K562 (cell line): ENCODE results near the gene GABRB1. TPM values are rescaled to one million over a fixed set of nuclear protein-coding genes. Genes with fewer than 3 reads are reported as not detected.

Experiments
- ATAC-seq: fragments of 200-7000 bp; cut with Tn5 transposase; 3 replicates; pipeline ENCODE4 v1.9.1; 2020; ENCODE audit warnings: moderate library complexity
- BruUV-seq: library from RNA; stranded (reverse); fragments of 400-500 nt; replicated peaks from 2 replicates; lab custom pipeline; 2021; lab: Mats Ljungman, UMichigan
- CTCF ChIA-PET: fragments of 300-600 bp; formaldehyde crosslinking; extraction: SDS; loops from one replicate; lab custom pipeline; 2021; ENCODE audit warnings: low intra/inter-chr PET ratio; lab: Yijun Ruan, JAX
- POLR2A ChIA-PET: fragments of 300-600, 350-650 bp; sonication (Branson Sonifier 250); formaldehyde crosslinking; extraction: SDS; loops from one replicate; lab custom pipeline; 2021; ENCODE audit warnings: antibody characterized with exemption, inconsistent platforms; lab: Yijun Ruan, JAX
- DNase-seq, 4 experiments: peaks; one replicate each; pipeline versions ENCODE4 v3.0.0 to v3.0.0-alpha.2; 2011 to 2018; ENCODE audit warnings: low spot score in 3 of 4, mixed read lengths in 3 of 4; ENCODE audit errors: extremely low read depth in 1 of 4
- FAIRE-seq: peaks from 2 replicates; lab custom pipeline; 2011; peaks lifted over from hg19 to GRCh38; lab: Jason Lieb, UNC
- H2AFZ ChIP-seq: 2 replicates; pipeline ENCODE4 v1.6.0; 2011; ENCODE audit warnings: low read depth, low read length, control low read depth, inconsistent platforms
- H3K27ac ChIP-seq: fragments of 200-600 bp; 3 replicates; pipeline ENCODE4 v1.8.0; 2011; ENCODE audit warnings: low read depth, mild to moderate bottlenecking, control low read depth, inconsistent platforms, low read length, moderate library complexity, mixed read lengths; ENCODE audit errors: extremely low read depth
- H3K27me3 ChIP-seq, 2 experiments: fragments of 300-600 bp in 1 of 2; 2 replicates in 1 of 2; 3 replicates in 1 of 2; pipeline versions ENCODE4 v1.6.0 to v1.8.0; 2011; ENCODE audit warnings: inconsistent platforms in 2 of 2, low read length in 2 of 2, mild to moderate bottlenecking in 1 of 2, mixed read lengths in 1 of 2, moderate library complexity in 1 of 2; ENCODE audit not compliant: control insufficient read depth in 2 of 2, insufficient read depth in 2 of 2
- H3K36me3 ChIP-seq: fragments of 300-600 bp; 3 replicates; pipeline ENCODE4 v1.8.0; 2011; ENCODE audit warnings: mild to moderate bottlenecking, low read length, inconsistent platforms; ENCODE audit not compliant: control insufficient read depth, insufficient read depth
- H3K4me1 ChIP-seq, 2 experiments: fragments of 200-600 bp in 1 of 2; replicated peaks in 1 of 2; 2 replicates in 1 of 2; 3 replicates in 1 of 2; pipeline versions ENCODE4 v1.5.1 to v1.8.0; 2011; ENCODE audit warnings: inconsistent platforms in 2 of 2, low read length in 2 of 2, mild to moderate bottlenecking in 1 of 2, mixed read lengths in 1 of 2, moderate library complexity in 1 of 2; ENCODE audit not compliant: control insufficient read depth in 2 of 2, insufficient read depth in 2 of 2
- H3K4me2 ChIP-seq: 2 replicates; pipeline ENCODE4 v1.6.1; 2011; ENCODE audit warnings: low read length, control low read depth, inconsistent platforms, mixed read lengths; ENCODE audit not compliant: insufficient read depth
- H3K4me3 ChIP-seq: fragments of 200-600 bp; sonication (generic), shearing (Covaris generic); 2 replicates; pipeline ENCODE4 v1.5.1; 2016; ENCODE audit warnings: control low read depth, inconsistent platforms
- H3K79me2 ChIP-seq: fragments of 200-600 bp; 3 replicates; pipeline ENCODE4 v1.8.0; 2011; ENCODE audit warnings: low read length, inconsistent platforms; ENCODE audit not compliant: control insufficient read depth, insufficient read depth
- H3K9ac ChIP-seq, 2 experiments: 2 replicates each; pipeline versions ENCODE4 v1.6.0 to v1.6.1; 2011; ENCODE audit warnings: low read depth in 2 of 2, low read length in 2 of 2, control low read depth in 1 of 2, inconsistent platforms in 1 of 2, mild to moderate bottlenecking in 1 of 2, mixed read lengths in 1 of 2; ENCODE audit not compliant: insufficient read depth in 1 of 2
- H3K9me1 ChIP-seq: one replicate; pipeline ENCODE4 v1.6.0; 2011; ENCODE audit warnings: inconsistent platforms, mild to moderate bottlenecking, low read length, moderate library complexity; ENCODE audit not compliant: control insufficient read depth, insufficient read depth
- H3K9me3 ChIP-seq: replicated peaks from 2 replicates; pipeline ENCODE4 v1.5.1; 2011; ENCODE audit warnings: low read depth, low read length, inconsistent platforms; ENCODE audit not compliant: control insufficient read depth, insufficient read depth
- H4K20me1 ChIP-seq: replicated peaks from 2 replicates; pipeline ENCODE4 v1.6.1; 2011; ENCODE audit warnings: low read length, inconsistent platforms, mixed read lengths; ENCODE audit not compliant: control insufficient read depth, insufficient read depth
- MTF1 ChIP-seq: fragments of 250-450 bp; sonication (Bioruptor Pico); IDR thresholded peaks from 2 replicates; pipeline ENCODE4 v1.9.0; 2021; ENCODE audit warnings: moderate library complexity, mild to moderate bottlenecking, inconsistent platforms, borderline replicate concordance
- NCOA6 ChIP-seq: fragments of 450-650 bp; IDR thresholded peaks from 2 replicates; pipeline ENCODE4 v1.6.1; 2017; ENCODE audit warnings: mild to moderate bottlenecking
- NR2F6 ChIP-seq: fragments of 450-650 bp; formaldehyde crosslinking; IDR thresholded peaks from 2 replicates; pipeline ENCODE4 v1.4.0; 2020; ENCODE audit warnings: mild to moderate bottlenecking
- RFX5 ChIP-seq: IDR thresholded peaks from 2 replicates; pipeline ENCODE4 v1.6.1; 2011; ENCODE audit warnings: low read depth, mild to moderate bottlenecking, improper control_type of control experiment, low read length
- RFX7 ChIP-seq: fragments of 250-450 bp; sonication (Bioruptor Pico); IDR thresholded peaks from 2 replicates; pipeline ENCODE4 v1.5.1; 2021; ENCODE audit warnings: mild to moderate bottlenecking
- SAP30 ChIP-seq: fragments of 200-600 bp; sonication (generic); IDR thresholded peaks from 2 replicates; pipeline ENCODE4 v1.6.1; 2012; ENCODE audit warnings: borderline replicate concordance, low read depth, mild to moderate bottlenecking, moderate library complexity, low read length, control low read depth, inconsistent platforms; ENCODE audit not compliant: insufficient read depth, poor library complexity, severe bottlenecking
- SMARCA5 ChIP-seq: fragments of 450-650 bp; IDR thresholded peaks from 2 replicates; pipeline ENCODE4 v1.6.1; 2016
- THRAP3 ChIP-seq: fragments of 450-650 bp; IDR thresholded peaks from 2 replicates; pipeline ENCODE4 v1.6.1; 2016; ENCODE audit warnings: mild to moderate bottlenecking, inconsistent platforms, borderline replicate concordance
- ZFP1 ChIP-seq: fragments of 450-650 bp; formaldehyde crosslinking; IDR thresholded peaks from 2 replicates; pipeline ENCODE4 v1.4.0; 2020; ENCODE audit warnings: mild to moderate bottlenecking, mixed read lengths
- ZFPM2 ChIP-seq: fragments of 250-450 bp; sonication (Bioruptor Pico); IDR thresholded peaks from 2 replicates; pipeline ENCODE4 v1.5.1; 2022; ENCODE audit warnings: mild to moderate bottlenecking
- ZNF551 ChIP-seq: fragments of 250-450 bp; sonication (Bioruptor Pico); IDR thresholded peaks from 2 replicates; pipeline ENCODE4 v1.5.0; 2021; ENCODE audit warnings: mild to moderate bottlenecking, moderate library complexity
- ZNF79 ChIP-seq: fragments of 250-450 bp; sonication (Bioruptor Pico); IDR thresholded peaks from 2 replicates; pipeline ENCODE4 v1.4.0; 2020; ENCODE audit warnings: low read depth, mild to moderate bottlenecking, moderate library complexity
- WGBS: fragments of 100-300 bp; shearing (Covaris generic); methylation state at CpG from one replicate; pipeline ENCODE4 v1.1.6; 2016; ENCODE audit warnings: low coverage, mixed read lengths; ENCODE audit not compliant: insufficient coverage; ENCODE audit errors: missing lambda C conversion rate; 5-methylcytosine and 5-hydroxymethylcytosine counted together
- in situ Hi-C: fragments of 300-500 bp; cut with MboI; formaldehyde crosslinking; loops from 4 replicates; pipeline ENCODE4 v1.15.0; 2018; ENCODE audit warnings: inconsistent platforms, mixed read lengths
- intact Hi-C: fragments of 100-400 bp; cut with micrococcal nuclease; formaldehyde crosslinking; loops from 2 replicates; pipeline ENCODE4 v1.14.2; 2022
- polyA plus RNA-seq, 8 experiments: library from polyadenylated mRNA; depleted of rRNA in 4 of 8; stranded (reverse) in 5 of 8; unstranded in 3 of 8; fragments of >200 nt; fragmentation: Nextera tagmentation in 2 of 8; fragmentation: Illumina TruSeq in 1 of 8; extraction: Ambion mirVana in 2 of 8; extraction: Trizol in 1 of 8; gene quantifications; 2 replicates each; pipeline versions ENCODE4 v1.2.1 to v1.2.3, GENCODE V29; 2011 to 2014; ENCODE audit warnings: inconsistent platforms in 1 of 8, missing spikeins in 1 of 8
- total RNA-seq, 7 experiments: library from RNA; depleted of rRNA in 6 of 7; stranded (reverse); fragments of >200 nt in 6 of 7; fragmentation: Illumina TruSeq in 2 of 7; extraction: Trizol in 2 of 7; gene quantifications; 2 replicates each; pipeline versions ENCODE4 v1.2.1 to v1.2.3, GENCODE V29; 2011 to 2021; ENCODE audit warnings: low replicate concordance in 1 of 7
- TF ChIP-seq, protein P1 (sequence below): sonication (generic); formaldehyde crosslinking; IDR thresholded peaks from 2 replicates; pipeline ENCODE4 v1.8.0; 2022; ENCODE audit warnings: missing genetic modification reagents, mild to moderate bottlenecking, borderline replicate concordance

Gene GABRB1
- total and polyA plus RNA-seq, 9 of the 15 experiments (the other 6 are each of a cell fraction or from before 2014, with no cell fraction given) = not detected

DNA sequence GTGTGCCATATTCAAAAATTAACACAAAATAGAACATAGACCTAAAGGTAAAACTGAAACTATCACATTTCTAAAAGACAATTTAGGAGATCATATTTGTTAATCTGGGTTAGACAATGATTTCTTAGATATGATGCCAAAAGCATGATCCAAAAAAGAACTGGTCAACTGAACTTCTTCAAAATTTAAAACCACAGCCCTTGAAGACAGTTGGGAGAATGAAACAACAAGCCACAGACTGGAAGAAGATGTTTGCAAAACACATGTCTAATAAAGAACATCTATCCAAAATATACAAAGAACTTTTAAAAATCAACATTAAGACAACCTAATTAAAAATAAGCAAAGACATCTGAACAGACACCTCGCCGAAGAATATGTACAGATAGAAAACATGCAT is 412.7 kb downstream of the GABRB1 start:
- TF ChIP-seq ZNF79 (CRISPR knock-in tag) (no peak), NR2F6 (CRISPR knock-in tag) (no peak), ZFP1 (CRISPR knock-in tag) (no peak), THRAP3 (no peak), ZNF551 (CRISPR knock-in tag) (no peak), SAP30 (no peak), RFX5 (no peak), ZFPM2 (CRISPR knock-in tag) (no peak), SMARCA5 (no peak), MTF1 (no peak), RFX7 (CRISPR knock-in tag) (no peak), NCOA6 (no peak)
- TF ChIP-seq, protein P1, sequence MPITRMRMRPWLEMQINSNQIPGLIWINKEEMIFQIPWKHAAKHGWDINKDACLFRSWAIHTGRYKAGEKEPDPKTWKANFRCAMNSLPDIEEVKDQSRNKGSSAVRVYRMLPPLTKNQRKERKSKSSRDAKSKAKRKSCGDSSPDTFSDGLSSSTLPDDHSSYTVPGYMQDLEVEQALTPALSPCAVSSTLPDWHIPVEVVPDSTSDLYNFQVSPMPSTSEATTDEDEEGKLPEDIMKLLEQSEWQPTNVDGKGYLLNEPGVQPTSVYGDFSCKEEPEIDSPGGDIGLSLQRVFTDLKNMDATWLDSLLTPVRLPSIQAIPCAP (CRISPR knock-in tag) = no peak
- TF ChIP-seq, all 486 proteins: peak for 0
- DNase-seq (no peak), ATAC-seq (no peak), FAIRE-seq (no peak)
- Histone ChIP-seq H3K9me1 (no peaks in the 10 kb centered on the region), H3K4me1 (no peaks in the 10 kb centered on the region), H3K4me3 (no peak overlapping the region), H3K27ac (no peak overlapping the region), H3K27me3 (no peaks in the 10 kb centered on the region), H3K4me2 (no peak overlapping the region), H2AFZ (no peak overlapping the region), H3K9ac (no peak overlapping the region), H3K36me3 (no peaks in the 10 kb centered on the region), H3K79me2 (no peaks in the 10 kb centered on the region), H4K20me1 (no peaks in the 10 kb centered on the region), H3K9me3 (no peaks in the 10 kb centered on the region)
- 14% methylated on average over 2 of the region's 2 CpGs for WGBS
- ChIA-PET POLR2A (no interaction called here), CTCF (no interaction called here)
- in situ Hi-C loops = no loop called here
- no TSS peak for BruUV-seq
- intact Hi-C loops = no loop called here
